Right lobe of liver (tissue), 4 donors: ENCODE data around the gene PICALM.

Source experiments
- CTCF ChIP-seq, 4 donors: fragments of 200-600 bp in 3 of 4; fragments of 450-650 bp in 1 of 4; IDR thresholded peaks; one replicate each; pipeline versions ENCODE4 v1.5.1 to v1.8.0; 2016 to 2022; ENCODE audit warnings: antibody characterized with exemption in 4 of 4, mild to moderate bottlenecking in 2 of 4
- POLR2A ChIP-seq: fragments of 450-650 bp; IDR thresholded peaks from one replicate; pipeline ENCODE4 v1.6.1; 2017; ENCODE audit warnings: antibody characterized with exemption, mild to moderate bottlenecking
- donor health status: DM: no; HTN: no; CAD: no.
- donor health status: DM: no; HTN: no; CAD: no.
- donor health status: DM: no; HTN: yes; CAD: no.

- TF ChIP-seq CTCF (IDR thresholded peaks at IDR 0.05) (no peak), POLR2A (no peak)
Observed at GRCh38 chr11:85953491-85954143, 115.3 kb downstream of the PICALM start.
